ENCODE results near the gene PIMREG.

- no peak for TF ChIP-seq CTCF (conservative IDR thresholded peaks at IDR 0.05)
- no peak for TF ChIP-seq EZH2 (IDR thresholded peaks at IDR 0.05; ENCODE audit: low read depth)
Measured at GRCh38 chr17:6426356-6427101, 17.7 kb upstream of the PIMREG start.
